Thyroid gland (tissue), 4 donors: ENCODE data around the gene SLC24A4. TPM values are rescaled to one million over a fixed set of nuclear protein-coding genes. Genes with fewer than 3 reads are reported as not detected.

ENCODE experiments used
- DNase-seq, 2 donors: peaks; one replicate each; pipeline ENCODE4 v3.0.0-alpha.2; 2019
- H3K27ac ChIP-seq, 3 donors: fragments of 200-600 bp; sonication (generic); 1 replicate in 2 of 3; 2 replicates in 1 of 3; pipeline ENCODE4 v1.5.1; 2016 to 2019; ENCODE audit warnings: mild to moderate bottlenecking in 1 of 3, moderate library complexity in 1 of 3
- H3K27me3 ChIP-seq: fragments of 200-600 bp; sonication (generic); one replicate; pipeline ENCODE4 v1.5.1; 2019
- H3K36me3 ChIP-seq, 2 donors: fragments of 200-600 bp; sonication (generic); one replicate each; pipeline ENCODE4 v1.5.1; 2016 to 2019
- H3K4me1 ChIP-seq, 2 donors: fragments of 200-600 bp; sonication (generic); one replicate each; pipeline ENCODE4 v1.5.1; 2017 to 2019
- H3K4me3 ChIP-seq, 3 donors: fragments of 200-600 bp; sonication (generic); replicated peaks in 1 of 3; 1 replicate in 2 of 3; 2 replicates in 1 of 3; pipeline ENCODE4 v1.5.1; 2016; ENCODE audit warnings: mild to moderate bottlenecking in 1 of 3
- H3K9me3 ChIP-seq: fragments of 200-600 bp; sonication (generic); one replicate; pipeline ENCODE4 v1.5.1; 2017
- CTCF ChIP-seq, 6 experiments: fragments of 200-600 bp in 3 of 6; fragments of 450-650 bp in 3 of 6; sonication (generic) in 3 of 6; IDR thresholded peaks; one replicate each; pipeline ENCODE4 v1.5.1; 2016 to 2019; ENCODE audit warnings: antibody characterized with exemption in 6 of 6, mild to moderate bottlenecking in 2 of 6, inconsistent platforms in 1 of 6, moderate library complexity in 1 of 6
- POLR2A ChIP-seq, 2 donors: fragments of 450-650 bp; IDR thresholded peaks; one replicate each; pipeline ENCODE4 v1.6.1; 2017; ENCODE audit warnings: antibody characterized with exemption in 2 of 2, mild to moderate bottlenecking in 2 of 2, moderate library complexity in 1 of 2
- WGBS, 2 donors: methylation state at CpG; one replicate each; pipeline ENCODE4 v1.1.5; 2017; 5-methylcytosine and 5-hydroxymethylcytosine counted together
- intact Hi-C: fragments of 100-400 bp; cut with DNase I; formaldehyde crosslinking; loops from one replicate; pipeline ENCODE4 v1.15.1; 2023
- total RNA-seq, 4 donors: library from RNA; depleted of rRNA; stranded (reverse); fragments of >200 nt; gene quantifications; one replicate each; pipeline ENCODE4 v1.2.3, GENCODE V29; 2016

SLC24A4 gene
- total RNA-seq, 4 donors from 2014 or later, result 0.05 to 0.46 (median 0.19) TPM

DNA sequence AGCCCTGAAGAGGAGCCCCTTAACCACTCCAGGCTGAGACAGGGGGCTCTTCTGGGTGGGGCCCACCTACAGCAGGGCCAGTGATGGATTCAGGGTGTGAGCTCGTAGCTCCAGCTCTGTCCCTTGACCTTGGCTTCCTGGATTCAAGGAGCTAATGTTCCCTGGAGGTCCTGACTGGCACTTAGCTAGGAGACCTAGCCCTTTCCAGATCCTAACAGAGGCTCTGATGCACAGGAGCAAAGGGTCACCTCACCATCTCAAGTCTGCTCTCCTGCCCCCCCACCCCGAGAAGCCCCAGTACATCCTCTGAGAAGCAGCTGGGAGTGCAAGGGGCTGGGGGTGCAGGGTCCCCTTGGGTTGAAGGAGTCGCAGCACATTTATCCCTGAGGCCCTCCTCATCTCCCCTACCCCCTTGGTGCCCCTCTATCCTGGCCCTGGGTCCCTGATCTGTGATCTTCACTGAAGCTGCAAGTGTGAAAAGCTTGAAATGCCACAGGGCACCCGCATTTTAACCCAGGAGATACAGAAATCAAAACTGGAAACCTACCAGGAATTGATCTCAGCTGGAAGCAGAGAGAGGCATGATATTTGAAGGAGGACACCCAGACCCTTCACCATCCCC is 193.5 kb downstream of the SLC24A4 start:
- Histone ChIP-seq H3K27me3 (no peaks in the 10 kb centered on the region), H3K9me3 (no peaks in the 10 kb centered on the region), H3K27ac (no peak overlapping the region), H3K4me3 (no peak overlapping the region), H3K4me1 (peaks cover 0 to 8% of the 10 kb centered on the region in 2 donors), H3K36me3 (no peaks in the 10 kb centered on the region)
- no peak for TF ChIP-seq POLR2A (IDR thresholded peaks at IDR 0.05)
- no peak for TF ChIP-seq CTCF (IDR thresholded peaks at IDR 0.05)
- intact Hi-C loops, result no loop called here
- DNase-seq, result no peak
- WGBS, 2 donors, result 82 to 83% methylated on average over 3 to 4 of the region's 4 CpGs

- H3K4me1 ChIP-seq, result peaks cover 0 to 8% of the 10 kb centered on the region in 2 donors
- no peaks in the 10 kb centered on the region for H3K36me3 ChIP-seq
- intact Hi-C loops, result no loop called here
- no peaks in the 10 kb centered on the region for H3K9me3 ChIP-seq
- H3K4me3 ChIP-seq, result no peak overlapping the region
- no peak overlapping the region for H3K27ac ChIP-seq
- TF ChIP-seq POLR2A (IDR thresholded peaks at IDR 0.05) (no peak), CTCF (IDR thresholded peaks at IDR 0.05) (no peak)
- no peak for DNase-seq
- 88 to 93% methylated on average over 5 of the region's 5 CpGs for WGBS, 2 donors
- no peaks in the 10 kb centered on the region for H3K27me3 ChIP-seq
These were observed 194.1 kb downstream of the SLC24A4 start for GRCh38 chr14:92516966-92517506.

- Histone ChIP-seq H3K4me3 (no peak overlapping the region), H3K27me3 (no peaks in the 10 kb centered on the region), H3K36me3 (no peaks in the 10 kb centered on the region), H3K4me1 (peaks cover 0 to 8% of the 10 kb centered on the region in 2 donors), H3K27ac (no peak overlapping the region), H3K9me3 (no peaks in the 10 kb centered on the region)
- no peak for DNase-seq
- TF ChIP-seq CTCF (IDR thresholded peaks at IDR 0.05) (no peak), POLR2A (IDR thresholded peaks at IDR 0.05) (no peak)
- WGBS, 2 donors, result 73 to 81% methylated on average over 2 of the region's 2 CpGs
- intact Hi-C loops, result no loop called here
These were observed 194.8 kb downstream of the SLC24A4 start for GRCh38 chr14:92517761-92518160.

DNA sequence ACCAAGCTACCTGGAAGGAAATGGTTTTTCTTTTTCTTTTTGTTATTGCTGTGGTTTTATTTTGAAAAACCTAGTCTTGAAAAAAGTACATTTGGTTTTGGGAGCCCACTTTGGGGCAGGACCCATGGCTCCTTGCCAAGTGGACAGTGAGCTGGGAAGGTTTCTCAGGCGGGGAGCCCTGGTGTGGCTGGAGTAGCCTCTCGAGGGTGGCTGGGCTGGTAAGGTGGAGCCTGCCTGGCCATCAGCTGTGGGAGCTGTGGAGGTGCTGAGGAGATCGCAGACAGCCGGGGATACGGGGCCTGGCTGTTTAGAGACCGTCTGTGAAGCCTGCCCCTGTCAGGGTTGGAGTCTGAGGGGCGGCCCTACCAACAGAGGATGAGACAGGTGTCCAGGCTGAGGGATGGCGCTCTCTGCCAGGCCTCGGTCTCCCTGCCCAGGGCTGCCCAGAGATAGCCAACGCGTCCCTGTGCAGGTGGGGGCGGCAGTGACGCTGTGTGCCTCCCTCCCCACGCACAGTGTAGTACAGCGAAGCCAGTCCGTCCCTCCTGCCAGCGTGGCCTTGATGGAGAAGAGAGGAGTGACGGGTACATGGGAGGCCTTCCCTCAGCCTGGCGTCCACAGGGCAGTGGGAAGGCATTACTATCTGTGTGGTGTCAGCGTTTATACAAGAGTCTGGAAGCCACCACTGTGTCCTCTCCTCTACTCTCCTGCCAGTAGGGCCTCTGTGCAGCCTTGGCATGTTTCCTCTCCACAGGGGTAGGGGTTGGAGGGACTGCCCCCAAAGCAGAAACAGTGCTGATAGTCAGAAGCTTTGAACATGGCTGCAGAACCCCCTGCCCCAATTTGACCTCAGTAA is 196.5 kb downstream of the SLC24A4 start:
- H3K4me3 ChIP-seq, result no peak overlapping the region
- 81 to 91% methylated on average over 13 to 14 of the region's 20 CpGs for WGBS, 2 donors
- DNase-seq, result no peak
- TF ChIP-seq POLR2A (IDR thresholded peaks at IDR 0.05), result no peak
- no peak for TF ChIP-seq CTCF (IDR thresholded peaks at IDR 0.05)
- intact Hi-C loops, result no loop called here
- H3K27me3 ChIP-seq, result no peaks in the 10 kb centered on the region
- no peak overlapping the region for H3K27ac ChIP-seq
- H3K9me3 ChIP-seq, result no peaks in the 10 kb centered on the region
- H3K4me1 ChIP-seq, result peaks cover 0 to under 1% of the 10 kb centered on the region in 2 donors
- no peaks in the 10 kb centered on the region for H3K36me3 ChIP-seq
